Measurements from ENCODE around the gene DACT1.

The DACT1 gene

GRCh38 chr14:58607952-58608317 is 29.8 kb upstream of the DACT1 start:
- no peak overlapping the region for H3K27ac ChIP-seq (ENCODE audit: low read length)
- H3K9me3 ChIP-seq (ENCODE audit: control insufficient read depth, insufficient read depth, low read length), result no peaks in the 10 kb centered on the region
- H3K36me3 ChIP-seq (ENCODE audit: control insufficient read depth, insufficient read depth, low read length), result no peaks in the 10 kb centered on the region
- DNase-seq (ENCODE audit: low read depth, low spot score), result no peak
- no peaks in the 10 kb centered on the region for H3K27me3 ChIP-seq (ENCODE audit: control insufficient read depth, insufficient read depth, low read length)
- no peak overlapping the region for H3K4me3 ChIP-seq (ENCODE audit: low read length)
- no CpG with 5 or more reads among the region's 3 CpGs for WGBS (ENCODE audit: insufficient coverage, insufficient read length)
- H3K4me1 ChIP-seq (ENCODE audit: control insufficient read depth, insufficient read depth, low read length), result peaks cover 1% of the 10 kb centered on the region; the same call in 1 of the 2 replicates

GRCh38 chr14:58617619-58618018 is 20.1 kb upstream of the DACT1 start:
- Histone ChIP-seq H3K27me3 (ENCODE audit: control insufficient read depth, insufficient read depth, low read length) (no peaks in the 10 kb centered on the region), H3K36me3 (ENCODE audit: control insufficient read depth, insufficient read depth, low read length) (no peaks in the 10 kb centered on the region)

GRCh38 chr14:58620011-58620410 is 17.8 kb upstream of the DACT1 start:
- Histone ChIP-seq H3K27me3 (ENCODE audit: control insufficient read depth, insufficient read depth, low read length) (no peaks in the 10 kb centered on the region), H3K9me3 (ENCODE audit: control insufficient read depth, insufficient read depth, low read length) (no peaks in the 10 kb centered on the region), H3K4me1 (ENCODE audit: control insufficient read depth, insufficient read depth, low read length) (peaks cover 2% of the 10 kb centered on the region; the same call in 1 of the 2 replicates), H3K27ac (ENCODE audit: low read length) (no peak overlapping the region), H3K4me3 (ENCODE audit: low read length) (no peak overlapping the region), H3K36me3 (ENCODE audit: control insufficient read depth, insufficient read depth, low read length) (no peaks in the 10 kb centered on the region)
- DNase-seq (ENCODE audit: low read depth, low spot score), result no peak
- WGBS (ENCODE audit: insufficient coverage, insufficient read length), result no CpG with 5 or more reads among the region's 2 CpGs

More at GRCh38 chr14:58617619-58618018, 20.1 kb upstream of the DACT1 start:
- no peak overlapping the region for H3K27ac ChIP-seq (ENCODE audit: low read length)
- no peak overlapping the region for H3K4me3 ChIP-seq (ENCODE audit: low read length)
- DNase-seq (ENCODE audit: low read depth, low spot score), result no peak
- peaks cover 2% of the 10 kb centered on the region; the same call in 1 of the 2 replicates for H3K4me1 ChIP-seq (ENCODE audit: control insufficient read depth, insufficient read depth, low read length)
- no CpG with 5 or more reads among the region's 1 CpG for WGBS (ENCODE audit: insufficient coverage, insufficient read length)
- no peaks in the 10 kb centered on the region for H3K9me3 ChIP-seq (ENCODE audit: control insufficient read depth, insufficient read depth, low read length)

GRCh38 chr14:58625438-58625837 is 12.3 kb upstream of the DACT1 start:
- DNase-seq (ENCODE audit: low read depth, low spot score), result no peak
- Histone ChIP-seq H3K27ac (ENCODE audit: low read length) (no peak overlapping the region), H3K4me1 (ENCODE audit: control insufficient read depth, insufficient read depth, low read length) (peaks cover 2% of the 10 kb centered on the region; the same call in 1 of the 2 replicates), H3K27me3 (ENCODE audit: control insufficient read depth, insufficient read depth, low read length) (0 out of 2 replicates have a peak, but pooled peaks cover 2% of the 10 kb centered on the region), H3K4me3 (ENCODE audit: low read length) (no peak overlapping the region), H3K36me3 (ENCODE audit: control insufficient read depth, insufficient read depth, low read length) (no peaks in the 10 kb centered on the region), H3K9me3 (ENCODE audit: control insufficient read depth, insufficient read depth, low read length) (no peaks in the 10 kb centered on the region)
- no CpG with 5 or more reads among the region's 1 CpG for WGBS (ENCODE audit: insufficient coverage, insufficient read length)

- H3K27ac ChIP-seq (ENCODE audit: low read length), result no peak overlapping the region
- no CpG with 5 or more reads among the region's 3 CpGs for WGBS (ENCODE audit: insufficient coverage, insufficient read length)
- 0 out of 2 replicates have a peak, but pooled peaks cover 2% of the 10 kb centered on the region for H3K27me3 ChIP-seq (ENCODE audit: control insufficient read depth, insufficient read depth, low read length)
- H3K4me1 ChIP-seq (ENCODE audit: control insufficient read depth, insufficient read depth, low read length), result peaks cover 2% of the 10 kb centered on the region; the same call in 1 of the 2 replicates
- no peaks in the 10 kb centered on the region for H3K9me3 ChIP-seq (ENCODE audit: control insufficient read depth, insufficient read depth, low read length)
- H3K4me3 ChIP-seq (ENCODE audit: low read length), result no peak overlapping the region
- no peak for DNase-seq (ENCODE audit: low read depth, low spot score)
- no peaks in the 10 kb centered on the region for H3K36me3 ChIP-seq (ENCODE audit: control insufficient read depth, insufficient read depth, low read length)
Observed at GRCh38 chr14:58626431-58626831, 11.3 kb upstream of the DACT1 start.

- no peaks in the 10 kb centered on the region for H3K36me3 ChIP-seq (ENCODE audit: control insufficient read depth, insufficient read depth, low read length)
- no CpG with 5 or more reads among the region's 6 CpGs for WGBS (ENCODE audit: insufficient coverage, insufficient read length)
Observed at GRCh38 chr14:58628406-58628805, 9.4 kb upstream of the DACT1 start.

GRCh38 chr14:58629281-58629680 is 8.5 kb upstream of the DACT1 start:
- Histone ChIP-seq H3K36me3 (ENCODE audit: control insufficient read depth, insufficient read depth, low read length) (no peaks in the 10 kb centered on the region), H3K4me3 (ENCODE audit: low read length) (no peak overlapping the region), H3K27me3 (ENCODE audit: control insufficient read depth, insufficient read depth, low read length) (0 out of 2 replicates have a peak, but pooled peaks cover 2% of the 10 kb centered on the region), H3K27ac (ENCODE audit: low read length) (no peak overlapping the region), H3K9me3 (ENCODE audit: control insufficient read depth, insufficient read depth, low read length) (no peaks in the 10 kb centered on the region), H3K4me1 (ENCODE audit: control insufficient read depth, insufficient read depth, low read length) (peaks cover 2% of the 10 kb centered on the region; the same call in 1 of the 2 replicates)
- DNase-seq (ENCODE audit: low read depth, low spot score), result no peak
- no CpG with 5 or more reads among the region's 1 CpG for WGBS (ENCODE audit: insufficient coverage, insufficient read length)

More at GRCh38 chr14:58628406-58628805, 9.4 kb upstream of the DACT1 start:
- Histone ChIP-seq H3K27me3 (ENCODE audit: control insufficient read depth, insufficient read depth, low read length) (0 out of 2 replicates have a peak, but pooled peaks cover 2% of the 10 kb centered on the region), H3K4me3 (ENCODE audit: low read length) (no peak overlapping the region), H3K27ac (ENCODE audit: low read length) (no peak overlapping the region), H3K9me3 (ENCODE audit: control insufficient read depth, insufficient read depth, low read length) (no peaks in the 10 kb centered on the region), H3K4me1 (ENCODE audit: control insufficient read depth, insufficient read depth, low read length) (peaks cover 2% of the 10 kb centered on the region; the same call in 1 of the 2 replicates)
- no peak for DNase-seq (ENCODE audit: low read depth, low spot score)

- peaks cover 4% of the 10 kb centered on the region for H3K4me1 ChIP-seq (ENCODE audit: control insufficient read depth, insufficient read depth, low read length)
- WGBS (ENCODE audit: insufficient coverage, insufficient read length), result no CpG with 5 or more reads among the region's 18 CpGs
- H3K27me3 ChIP-seq (ENCODE audit: control insufficient read depth, insufficient read depth, low read length), result peaks cover 2% of the 10 kb centered on the region; the same call in 1 of the 2 replicates
- H3K36me3 ChIP-seq (ENCODE audit: control insufficient read depth, insufficient read depth, low read length), result no peaks in the 10 kb centered on the region
- DNase-seq (ENCODE audit: low read depth, low spot score), result no peak
- H3K9me3 ChIP-seq (ENCODE audit: control insufficient read depth, insufficient read depth, low read length), result no peaks in the 10 kb centered on the region
- H3K27ac ChIP-seq (ENCODE audit: low read length), result no peak overlapping the region
- no peak overlapping the region for H3K4me3 ChIP-seq (ENCODE audit: low read length)
Observed at GRCh38 chr14:58631732-58632131, 6.0 kb upstream of the DACT1 start.

- no peak overlapping the region for H3K4me3 ChIP-seq (ENCODE audit: low read length)
- H3K4me1 ChIP-seq (ENCODE audit: control insufficient read depth, insufficient read depth, low read length), result peaks cover 2% of the 10 kb centered on the region
- H3K9me3 ChIP-seq (ENCODE audit: control insufficient read depth, insufficient read depth, low read length), result no peaks in the 10 kb centered on the region
- H3K36me3 ChIP-seq (ENCODE audit: control insufficient read depth, insufficient read depth, low read length), result no peaks in the 10 kb centered on the region
- DNase-seq (ENCODE audit: low read depth, low spot score), result no peak
- no peaks in the 10 kb centered on the region; the same call in 1 of the 2 replicates for H3K27me3 ChIP-seq (ENCODE audit: control insufficient read depth, insufficient read depth, low read length)
- no peak overlapping the region for H3K27ac ChIP-seq (ENCODE audit: low read length)
- WGBS (ENCODE audit: insufficient coverage, insufficient read length), result no CpG with 5 or more reads among the region's 3 CpGs
Observed at GRCh38 chr14:58633831-58634230, 3.9 kb upstream of the DACT1 start.

GRCh38 chr14:58634406-58635090 is 3.2 kb upstream of the DACT1 start:
- H3K4me3 ChIP-seq (ENCODE audit: low read length), result no peak overlapping the region
- no peak for DNase-seq (ENCODE audit: low read depth, low spot score)
- peaks cover 2% of the 10 kb centered on the region for H3K4me1 ChIP-seq (ENCODE audit: control insufficient read depth, insufficient read depth, low read length)
- H3K27ac ChIP-seq (ENCODE audit: low read length), result peak overlapping the region; percentile 55
- H3K27me3 ChIP-seq (ENCODE audit: control insufficient read depth, insufficient read depth, low read length), result peaks cover 4% of the 10 kb centered on the region; the same call in 1 of the 2 replicates
- no peaks in the 10 kb centered on the region for H3K9me3 ChIP-seq (ENCODE audit: control insufficient read depth, insufficient read depth, low read length)
- no peaks in the 10 kb centered on the region for H3K36me3 ChIP-seq (ENCODE audit: control insufficient read depth, insufficient read depth, low read length)
- no CpG with 5 or more reads among the region's 5 CpGs for WGBS (ENCODE audit: insufficient coverage, insufficient read length)
